HEK293T (cell line): ENCODE results near the gene ARHGEF28.

Source experiments
- BHLHE40 ChIP-seq: fragments of 450-650 bp; IDR thresholded peaks from 2 replicates; pipeline ENCODE4 v1.6.1; 2016; ENCODE audit warnings: mild to moderate bottlenecking, moderate library complexity, borderline replicate concordance
- CTBP1 ChIP-seq: fragments of 450-650 bp; IDR thresholded peaks from 2 replicates; pipeline ENCODE4 v1.6.1; 2016; ENCODE audit warnings: borderline replicate concordance
- ELF4 ChIP-seq: fragments of 450-650 bp; IDR thresholded peaks from 2 replicates; pipeline ENCODE4 v1.6.1; 2017; ENCODE audit warnings: antibody characterized with exemption
- FOXM1 ChIP-seq: fragments of 450-650 bp; IDR thresholded peaks from 2 replicates; pipeline ENCODE4 v1.6.1; 2017; ENCODE audit warnings: mild to moderate bottlenecking, borderline replicate concordance
- HDGF ChIP-seq: fragments of 450-650 bp; IDR thresholded peaks from 2 replicates; pipeline ENCODE4 v1.6.1; 2017; ENCODE audit warnings: antibody characterized with exemption, borderline replicate concordance

GRCh38 chr5:73690015-73690414, 64.0 kb downstream of the ARHGEF28 start:
- TF ChIP-seq BHLHE40 (no peak), ELF4 (no peak), HDGF (no peak), CTBP1 (no peak), FOXM1 (no peak)
